Right cardiac atrium (tissue), 5 donors: Measurements from ENCODE around the gene HSD17B14. TPM values are rescaled to one million over a fixed set of nuclear protein-coding genes. Genes with fewer than 3 reads are reported as not detected.
"Not testable (repeated sequence)": the region's sequence is repeated elsewhere in the genome, so short reads cannot be mapped to it uniquely, and the experiment has no call there.

ENCODE experiments used
- ATAC-seq, 2 donors: fragments of 200-7000 bp; cut with Tn5 transposase; one replicate each; pipeline versions ENCODE4 v1.8.0 to v1.9.1; 2020; ENCODE audit warnings: moderate library complexity in 2 of 2, mild to moderate bottlenecking in 1 of 2
- DNase-seq, 3 donors: peaks; one replicate each; pipeline ENCODE4 v3.0.0-alpha.2; 2020
- H3K27ac ChIP-seq: one replicate; pipeline ENCODE4 v1.5.1; 2013; ENCODE audit warnings: mild to moderate bottlenecking, low read length, control low read depth, moderate library complexity
- H3K27me3 ChIP-seq: one replicate; pipeline ENCODE4 v1.6.1; 2013; ENCODE audit not compliant: control insufficient read depth, insufficient read depth
- H3K4me1 ChIP-seq: one replicate; pipeline ENCODE4 v1.6.1; 2013; ENCODE audit warnings: low read length; ENCODE audit not compliant: control insufficient read depth, insufficient read depth
- H3K4me3 ChIP-seq: one replicate; pipeline ENCODE4 v1.5.1; 2013; ENCODE audit warnings: low read length, control low read depth
- H3K9me3 ChIP-seq: one replicate; pipeline ENCODE4 v1.6.1; 2013; ENCODE audit warnings: low read length; ENCODE audit not compliant: control insufficient read depth
- WGBS: extraction: QIAGEN DNeasy Blood & Tissue Kit; methylation state at CpG from one replicate; pipeline ENCODE4 v1.1.7; 2013; 5-methylcytosine and 5-hydroxymethylcytosine counted together
- intact Hi-C, 4 donors: fragments of 100-400 bp; cut with DNase I; formaldehyde crosslinking; loops; one replicate each; pipeline versions ENCODE4 v1.11.0 to v1.14.0; 2022 to 2023
- polyA plus RNA-seq: library from polyadenylated mRNA; stranded (reverse); fragments of 200-250 nt; gene quantifications from one replicate; pipeline ENCODE4 v1.2.3, GENCODE V29; 2013
- total RNA-seq, 4 donors: library from RNA; stranded (reverse); fragmentation: NEBNext Ultra II Directional; extraction: Animal tissue kit (Norgen Biotek cat#: 25700); gene quantifications; one replicate each; pipeline ENCODE4 v1.2.1, GENCODE V29; 2021
- donor health status: healthy with polysubstance abuse.
- donor health status: DM: no; HTN: yes; CAD: no.
- donor health status: DM: no; HTN: no; CAD: no.
- donor health status: DM: no; HTN: yes; CAD: no; lungs with severe emphysema.
- donor health status: DM: yes; HTN: yes; CAD: no.

HSD17B14 gene
- total and polyA plus RNA-seq, 5 donors = 4.0 to 7.6 (median 4.9) TPM

DNA sequence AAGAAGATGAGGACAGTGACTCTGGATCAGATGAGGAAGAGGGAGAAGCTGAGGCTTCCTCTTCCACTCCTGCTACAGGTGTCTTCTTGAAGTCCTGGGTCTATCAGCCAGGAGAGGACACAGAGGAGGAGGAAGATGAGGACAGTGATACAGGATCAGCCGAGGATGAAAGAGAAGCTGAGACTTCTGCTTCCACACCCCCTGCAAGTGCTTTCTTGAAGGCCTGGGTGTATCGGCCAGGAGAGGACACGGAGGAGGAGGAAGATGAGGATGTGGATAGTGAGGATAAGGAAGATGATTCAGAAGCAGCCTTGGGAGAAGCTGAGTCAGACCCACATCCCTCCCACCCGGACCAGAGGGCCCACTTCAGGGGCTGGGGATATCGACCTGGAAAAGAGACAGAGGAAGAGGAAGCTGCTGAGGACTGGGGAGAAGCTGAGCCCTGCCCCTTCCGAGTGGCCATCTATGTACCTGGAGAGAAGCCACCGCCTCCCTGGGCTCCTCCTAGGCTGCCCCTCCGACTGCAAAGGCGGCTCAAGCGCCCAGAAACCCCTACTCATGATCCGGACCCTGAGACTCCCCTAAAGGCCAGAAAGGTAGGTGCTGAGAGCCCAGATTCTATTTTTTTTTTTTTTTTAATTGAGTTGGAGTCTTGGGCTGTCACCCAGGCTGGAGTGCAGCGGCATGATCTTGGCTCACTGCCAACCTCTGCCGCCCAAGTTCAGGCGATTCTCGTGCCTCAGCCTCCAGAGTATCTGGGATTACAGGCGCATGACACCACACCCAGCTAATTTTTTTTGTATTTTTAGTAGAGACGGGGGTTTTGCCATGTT lies 38.2 kb upstream of the HSD17B14 start:
- Histone ChIP-seq H3K27ac (peak overlapping the region; percentile 98), H3K9me3 (no peaks in the 10 kb centered on the region), H3K27me3 (no peaks in the 10 kb centered on the region), H3K4me3 (peak overlapping the region; percentile 71), H3K4me1 (peaks cover 5% of the 10 kb centered on the region)
- ATAC-seq = no peak
- WGBS = 10% methylated on average over 17 of the region's 17 CpGs
- intact Hi-C loops = loop anchor here in 1 of 4 donors (10.0 kb wide), 1 partner anchor 90 kb away; the partner anchor contains the start of gene FTL
- DNase-seq = peak; percentile 55 to 80 (median 74)

DNA sequence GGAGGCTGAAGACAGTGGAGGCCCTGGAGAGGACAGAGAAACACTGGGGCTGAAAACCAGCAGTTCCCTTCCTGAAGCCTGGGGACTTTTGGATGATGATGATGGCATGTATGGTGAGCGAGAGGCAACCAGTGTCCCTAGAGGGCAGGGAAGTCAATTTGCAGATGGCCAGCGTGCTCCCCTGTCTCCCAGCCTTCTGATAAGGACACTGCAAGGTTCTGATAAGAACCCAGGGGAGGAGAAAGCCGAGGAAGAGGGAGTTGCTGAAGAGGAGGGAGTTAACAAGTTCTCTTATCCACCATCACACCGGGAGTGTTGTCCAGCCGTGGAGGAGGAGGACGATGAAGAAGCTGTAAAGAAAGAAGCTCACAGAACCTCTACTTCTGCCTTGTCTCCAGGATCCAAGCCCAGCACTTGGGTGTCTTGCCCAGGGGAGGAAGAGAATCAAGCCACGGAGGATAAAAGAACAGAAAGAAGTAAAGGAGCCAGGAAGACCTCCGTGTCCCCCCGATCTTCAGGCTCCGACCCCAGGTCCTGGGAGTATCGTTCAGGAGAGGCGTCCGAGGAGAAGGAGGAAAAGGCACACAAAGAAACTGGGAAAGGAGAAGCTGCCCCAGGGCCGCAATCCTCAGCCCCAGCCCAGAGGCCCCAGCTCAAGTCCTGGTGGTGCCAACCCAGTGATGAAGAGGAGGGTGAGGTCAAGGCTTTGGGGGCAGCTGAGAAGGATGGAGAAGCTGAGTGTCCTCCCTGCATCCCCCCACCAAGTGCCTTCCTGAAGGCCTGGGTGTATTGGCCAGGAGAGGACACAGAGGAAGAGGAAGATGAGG lies 37.4 kb upstream of the HSD17B14 start:
- no peaks in the 10 kb centered on the region for H3K27me3 ChIP-seq
- intact Hi-C loops = loop anchor here in 1 of 4 donors (10.0 kb wide), 1 partner anchor 91 kb away; the partner anchor contains the start of gene FTL
- 13% methylated on average over 14 of the region's 14 CpGs for WGBS
- peak overlapping the region; percentile 98 for H3K27ac ChIP-seq
- ATAC-seq (peak in 1 of 2 donors; percentile 0), DNase-seq (peak in 1 of 3 donors; percentile 65)
- H3K9me3 ChIP-seq = no peaks in the 10 kb centered on the region
- peak overlapping the region; percentile 71 for H3K4me3 ChIP-seq
- H3K4me1 ChIP-seq = no peaks in the 10 kb centered on the region

DNA sequence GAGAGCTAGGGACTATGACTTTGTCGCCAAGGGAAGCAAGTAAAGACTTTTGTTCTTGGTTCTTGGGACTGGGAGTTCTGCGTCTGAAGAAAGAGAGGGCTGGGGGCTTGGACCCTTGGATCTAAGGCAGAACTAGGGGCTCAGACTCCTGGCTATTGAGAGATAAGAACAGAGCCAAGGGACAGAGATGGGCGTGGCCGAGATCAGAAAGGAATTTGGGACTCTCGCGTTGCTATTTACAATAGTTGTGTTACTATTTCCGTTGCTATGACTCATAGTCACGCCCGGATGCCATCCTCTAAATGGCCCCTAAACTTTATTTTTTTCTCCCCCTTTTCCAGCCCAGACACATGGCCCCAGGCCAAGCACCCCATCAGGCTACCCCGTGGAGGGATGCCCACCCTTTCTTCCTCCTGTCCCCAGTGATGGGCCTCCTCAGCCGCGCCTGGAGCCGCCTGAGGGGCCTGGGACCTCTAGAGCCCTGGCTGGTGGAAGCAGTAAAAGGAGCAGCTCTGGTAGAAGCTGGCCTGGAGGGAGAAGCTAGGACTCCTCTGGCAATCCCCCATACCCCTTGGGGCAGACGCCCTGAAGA lies 36.7 kb upstream of the HSD17B14 start:
- WGBS = 2% methylated on average over 14 of the region's 14 CpGs
- Histone ChIP-seq H3K27me3 (no peaks in the 10 kb centered on the region), H3K4me3 (peak overlapping the region; percentile 71), H3K9me3 (no peaks in the 10 kb centered on the region), H3K27ac (peak overlapping the region; percentile 98), H3K4me1 (no peaks in the 10 kb centered on the region)
- intact Hi-C loops = loop anchor here in 1 of 4 donors (10.0 kb wide), 1 partner anchor 92 kb away; the partner anchor contains the start of gene FTL
- ATAC-seq (peak; percentile 77 to 79), DNase-seq (peak; percentile 89 to 94 (median 90))

DNA sequence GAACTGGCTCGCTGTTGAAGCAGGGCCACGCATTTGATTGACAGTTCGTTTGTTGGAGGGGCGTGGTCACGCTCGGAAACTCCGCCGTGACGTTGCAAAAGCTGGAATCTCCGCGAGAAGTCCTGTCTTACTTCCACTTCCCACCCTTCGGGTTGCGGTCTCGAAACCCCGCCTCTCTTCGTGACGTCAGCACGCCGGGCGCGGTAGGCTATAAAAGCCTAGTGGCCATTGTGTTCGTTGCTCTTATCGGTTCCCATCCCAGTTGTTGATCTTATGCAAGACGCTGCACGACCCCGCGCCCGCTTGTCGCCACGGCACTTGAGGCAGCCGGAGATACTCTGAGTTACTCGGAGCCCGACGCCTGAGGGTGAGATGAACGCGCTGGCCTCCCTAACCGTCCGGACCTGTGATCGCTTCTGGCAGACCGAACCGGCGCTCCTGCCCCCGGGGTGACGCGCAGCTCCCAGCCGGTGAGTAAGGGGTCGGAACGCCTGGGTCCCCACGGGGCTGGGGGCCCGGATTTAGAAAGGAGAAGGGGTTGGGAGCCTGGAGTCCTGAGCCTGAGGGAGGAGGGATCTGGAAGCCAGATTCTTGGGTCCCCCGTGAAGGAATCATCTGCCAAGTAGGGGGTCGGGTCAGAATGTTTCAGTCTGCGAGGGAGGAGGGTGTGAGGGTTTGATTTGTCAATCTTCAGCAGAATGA lies 36.0 kb upstream of the HSD17B14 start, which contains the start of gene PPP1R15A:
Gene PPP1R15A, plus strand, starts transcription at position 240 of the 702 bp plus-strand sequence. CDS start 813 bp downstream, outside the sequence.
- H3K27me3 ChIP-seq = no peaks in the 10 kb centered on the region

DNA sequence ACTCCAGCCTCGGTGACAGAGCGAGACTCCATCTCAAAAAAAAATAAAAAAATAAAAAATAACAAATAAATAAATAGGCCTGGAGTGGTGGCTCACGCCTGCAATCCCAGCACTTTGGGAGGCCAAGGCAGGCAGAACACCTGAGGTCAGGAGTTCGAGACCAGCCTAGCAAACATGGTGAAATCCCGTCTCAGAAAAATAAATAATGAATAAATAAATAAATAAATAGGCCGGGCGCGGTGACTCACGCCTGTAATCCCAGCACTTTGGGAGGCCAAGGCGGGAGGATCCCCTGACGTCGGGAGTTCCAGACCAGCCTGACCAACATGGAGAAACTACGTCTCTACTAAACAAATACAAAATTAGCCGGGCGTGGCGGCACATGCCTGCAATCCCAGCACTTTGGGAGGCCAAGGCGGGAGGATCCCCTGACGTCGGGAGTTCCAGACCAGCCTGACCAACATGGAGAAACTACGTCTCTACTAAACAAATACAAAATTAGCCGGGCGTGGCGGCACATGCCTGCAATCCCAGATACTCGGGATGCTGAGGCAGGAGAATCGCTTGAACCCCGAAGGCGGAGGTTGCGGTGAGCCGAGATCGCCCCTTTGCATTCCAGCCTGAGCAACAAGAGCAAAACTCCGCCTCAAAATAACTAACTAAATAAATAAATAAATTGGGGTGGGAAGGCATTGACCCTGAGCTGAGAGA lies 35.3 kb upstream of the HSD17B14 start:
- ATAC-seq, H3K4me1 ChIP-seq, H3K27ac ChIP-seq, H3K9me3 ChIP-seq, H3K4me3 ChIP-seq, H3K27me3 ChIP-seq, DNase-seq: not testable (repeated sequence)
- intact Hi-C loops = loop anchor here in 1 of 4 donors (10.0 kb wide), 1 partner anchor 93 kb away; the partner anchor contains the start of gene FTL
- whole genome bisulfite sequencing = 84% methylated on average over 24 of the region's 31 CpGs

More for the DNA sequence above, 36.0 kb upstream of the HSD17B14 start, which contains the start of gene PPP1R15A:
- under 1% methylated on average over 53 of the region's 53 CpGs for WGBS
- DNase-seq = peak; percentile 97 to 99 (median 99)
- ATAC-seq = peak; percentile 72 to 80
- no peaks in the 10 kb centered on the region for H3K9me3 ChIP-seq
- no peaks in the 10 kb centered on the region for H3K4me1 ChIP-seq
- peak within 1 kb of the TSS; percentile 71 for H3K4me3 ChIP-seq
- intact Hi-C loops = loop anchor here in 1 of 4 donors (10.0 kb wide), 1 partner anchor 92 kb away; the partner anchor contains the start of gene FTL
- peak within 1 kb of the TSS; percentile 98 for H3K27ac ChIP-seq

DNA sequence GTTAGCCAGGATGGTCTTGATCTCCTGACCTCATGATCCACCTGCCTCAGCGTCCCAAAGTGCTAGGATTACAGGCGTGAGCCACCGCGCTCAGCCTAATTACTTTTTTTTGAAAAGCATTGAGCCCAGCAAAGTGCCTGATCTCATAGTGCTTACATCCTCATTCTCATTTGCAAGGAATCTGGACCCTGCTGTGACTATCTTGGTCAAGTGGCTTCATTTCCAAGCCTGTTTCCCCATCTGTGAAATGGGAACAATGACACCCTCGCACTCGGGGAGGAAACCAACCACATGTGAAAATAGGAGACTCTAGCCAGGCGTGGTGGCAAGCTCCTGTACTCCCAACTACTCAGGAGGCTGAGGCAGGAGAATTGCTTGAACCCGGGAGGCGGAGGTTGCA lies 33.8 kb upstream of the HSD17B14 start:
- Histone ChIP-seq H3K4me3 (no peak overlapping the region), H3K27ac (no peak overlapping the region), H3K9me3 (no peaks in the 10 kb centered on the region), H3K4me1 (peaks cover 5% of the 10 kb centered on the region), H3K27me3 (no peaks in the 10 kb centered on the region)
- ATAC-seq (no peak), DNase-seq (no peak)
- intact Hi-C loops = loop anchor here in 1 of 4 donors (10.0 kb wide), 1 partner anchor 95 kb away; the partner anchor contains the start of gene FTL
- WGBS = 95% methylated on average over 9 of the region's 9 CpGs

DNA sequence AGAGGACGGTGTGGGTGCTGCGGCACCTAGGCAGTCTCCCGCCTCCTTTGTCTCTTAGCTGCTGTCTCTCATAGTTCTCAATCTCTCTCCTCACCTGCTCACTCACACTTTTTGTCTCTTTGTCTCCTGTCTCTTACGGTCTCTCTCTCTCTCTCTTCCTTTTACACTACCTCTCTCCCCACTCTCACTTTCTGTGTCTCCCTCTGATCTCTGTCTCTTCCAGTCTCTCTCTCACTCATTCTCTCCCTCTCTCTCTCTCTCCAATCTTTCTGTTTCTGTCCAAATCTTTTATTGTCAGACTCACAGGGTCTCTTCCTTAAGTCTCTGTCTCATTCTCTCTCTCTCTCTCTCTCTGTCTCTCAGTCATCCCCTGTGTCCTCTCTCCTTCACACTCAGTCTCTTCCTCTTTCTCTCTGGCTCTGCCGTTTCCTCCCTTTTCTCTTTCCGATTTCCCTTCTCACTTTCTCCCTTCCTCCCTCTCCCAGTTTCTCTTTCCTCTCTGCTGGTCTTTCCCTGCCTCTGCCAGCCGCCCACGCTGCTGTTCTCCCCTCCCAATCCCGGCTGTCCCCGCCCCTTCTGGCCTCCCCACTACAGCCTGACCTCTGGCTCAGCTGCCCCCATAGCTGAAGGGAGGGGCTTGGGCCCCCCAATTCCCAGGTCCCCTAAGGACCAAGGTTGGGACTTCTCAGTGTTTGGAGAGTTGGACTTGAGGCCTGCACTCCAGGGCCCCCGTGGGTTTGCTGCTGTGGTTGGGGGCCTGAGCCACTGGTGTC lies 32.0 kb upstream of the HSD17B14 start, which contains the start of gene PLEKHA4:
Gene PLEKHA4, minus strand, starts transcription at position 504 of the 773 bp plus-strand sequence. CDS start 997 bp downstream, outside the sequence.
- H3K4me1 ChIP-seq = peaks cover 5% of the 10 kb centered on the region
- peak within 1 kb of the TSS; percentile 8 for H3K4me3 ChIP-seq
- ATAC-seq (peak; percentile 40 to 48), DNase-seq (peak; percentile 89 to 93 (median 93))
- WGBS = 18% methylated on average over 11 of the region's 11 CpGs
- no peaks in the 10 kb centered on the region for H3K9me3 ChIP-seq
- intact Hi-C loops = no loop called here
- no peaks in the 10 kb centered on the region for H3K27me3 ChIP-seq
- H3K27ac ChIP-seq = peak within 1 kb of the TSS; percentile 57

DNA sequence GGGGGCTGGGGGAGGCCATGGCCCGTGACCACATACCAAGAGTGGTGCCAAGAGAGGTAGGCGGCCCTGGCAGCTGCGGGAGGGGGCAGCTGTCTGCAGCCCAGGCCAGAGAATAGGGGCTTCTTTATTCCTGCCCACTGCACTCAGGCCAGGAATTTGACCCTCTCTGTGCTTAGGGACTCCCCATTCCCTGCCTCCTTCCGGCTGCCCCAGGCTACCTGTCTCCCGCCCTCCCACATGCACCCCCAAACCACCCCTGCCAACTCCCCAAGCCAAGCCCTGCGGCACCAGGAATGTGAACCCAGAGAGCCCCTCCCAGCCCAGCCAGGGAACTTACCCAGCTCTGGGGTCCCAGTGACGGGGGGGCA lies 31.4 kb upstream of the HSD17B14 start:
- Histone ChIP-seq H3K9me3 (no peaks in the 10 kb centered on the region), H3K27me3 (no peaks in the 10 kb centered on the region), H3K4me3 (peak overlapping the region; percentile 8), H3K4me1 (peaks cover 5% of the 10 kb centered on the region), H3K27ac (peak overlapping the region; percentile 57)
- intact Hi-C loops = no loop called here
- ATAC-seq = no peak
- peak in 2 of 3 donors; percentile 66 to 67 for DNase-seq
- WGBS = 41% methylated on average over 7 of the region's 7 CpGs
